ENCODE data around the gene STX17.

- TF ChIP-seq CTCF (IDR thresholded peaks at IDR 0.05 in 8 of 11, conservative IDR thresholded peaks at IDR 0.05 in 3 of 11) (no peak), POLR2A (IDR thresholded peaks at IDR 0.05) (no peak), POLR2AphosphoS5 (IDR thresholded peaks at IDR 0.05) (no peak)
Measured at GRCh38 chr9:99867968-99868367, 38.5 kb upstream of the STX17 start.

Measured in spleen (tissue), 7 donors.